CD4-positive, alpha-beta T cell (primary cell): ENCODE data around the gene PLXNA2. TPM values are rescaled to one million over a fixed set of nuclear protein-coding genes. Genes with fewer than 3 reads are reported as not detected.

Experiments used
- ATAC-seq: fragments of 200-7000 bp; cut with Tn5 transposase; one replicate; pipeline ENCODE4 v1.10.0; 2022; ENCODE audit warnings: mild to moderate bottlenecking; ENCODE audit not compliant: poor library complexity
- CTCF ChIA-PET: fragments of 350-600 bp; sonication (Branson Sonifier 250); formaldehyde crosslinking; loops from one replicate; lab custom pipeline; 2021; ENCODE audit warnings: antibody characterized with exemption, inconsistent platforms; lab: Charles Lee
- POLR2A ChIA-PET: fragments of 350-600 bp; sonication (Branson Sonifier 250); formaldehyde crosslinking; loops from one replicate; lab custom pipeline; 2021; ENCODE audit warnings: antibody characterized with exemption, inconsistent platforms; lab: Charles Lee
- DNase-seq, 14 experiments: peaks; one replicate each; pipeline ENCODE4 v3.0.0-alpha.2; 2013 to 2020; ENCODE audit warnings: mixed read lengths in 2 of 14
- H3K27ac ChIP-seq, 2 donors: one replicate each; pipeline versions ENCODE4 v1.5.1 to v1.7.0; 2013; ENCODE audit warnings: low read length in 2 of 2, low read depth in 1 of 2, mild to moderate bottlenecking in 1 of 2
- H3K27me3 ChIP-seq, 2 experiments: 1 replicate in 1 of 2; 2 replicates in 1 of 2; pipeline versions ENCODE4 v1.6.1 to v1.7.0; 2013; ENCODE audit warnings: low read length in 2 of 2, control low read depth in 1 of 2, mild to moderate bottlenecking in 1 of 2, moderate library complexity in 1 of 2; ENCODE audit not compliant: insufficient read depth in 2 of 2, control insufficient read depth in 1 of 2
- H3K36me3 ChIP-seq: one replicate; pipeline ENCODE4 v1.6.1; 2013; ENCODE audit warnings: low read length, control low read depth; ENCODE audit not compliant: insufficient read depth
- H3K4me1 ChIP-seq: one replicate; pipeline ENCODE4 v1.6.1; 2013; ENCODE audit warnings: low read length, control low read depth; ENCODE audit not compliant: insufficient read depth
- H3K4me3 ChIP-seq: one replicate; pipeline ENCODE4 v1.5.1; 2013; ENCODE audit warnings: mild to moderate bottlenecking, low read length, moderate library complexity
- H3K9me3 ChIP-seq, 2 experiments: 1 replicate in 1 of 2; 2 replicates in 1 of 2; pipeline versions ENCODE4 v1.6.1 to v1.7.0; 2013; ENCODE audit warnings: low read length in 2 of 2, mild to moderate bottlenecking in 2 of 2, control low read depth in 1 of 2, moderate library complexity in 1 of 2; ENCODE audit not compliant: control insufficient read depth in 1 of 2, insufficient read depth in 1 of 2
- H3K27ac Mint-ChIP-seq: one replicate; pipeline ENCODE4 v1.8.0; 2020; ENCODE audit warnings: mixed read lengths
- H3K27me3 Mint-ChIP-seq: one replicate; pipeline ENCODE4 v1.8.0; 2021; ENCODE audit warnings: mixed read lengths
- H3K36me3 Mint-ChIP-seq: one replicate; pipeline ENCODE4 v1.8.0; 2021; ENCODE audit warnings: low read depth, mixed read lengths
- H3K4me1 Mint-ChIP-seq: one replicate; pipeline ENCODE4 v1.8.0; 2021; ENCODE audit warnings: low read depth, mixed read lengths
- H3K4me3 Mint-ChIP-seq: one replicate; pipeline ENCODE4 v1.8.0; 2020; ENCODE audit warnings: mild to moderate bottlenecking, mixed read lengths
- H3K9me3 Mint-ChIP-seq: one replicate; pipeline ENCODE4 v1.8.0; 2020; ENCODE audit warnings: mixed read lengths
- CTCF ChIP-seq: fragments of 200-600 bp; IDR thresholded peaks from one replicate; pipeline ENCODE4 v1.8.0; 2022; ENCODE audit warnings: antibody characterized with exemption, mild to moderate bottlenecking
- intact Hi-C, 2 experiments: fragments of 100-400 bp; cut with DNase I in 1 of 2; cut with micrococcal nuclease in 1 of 2; formaldehyde crosslinking; loops; one replicate each; pipeline versions ENCODE4 v1.15.1 to v1.9.0; 2023 to 2025; cut with DNase I, micrococcal nuclease
- total RNA-seq, 174 experiments: library from RNA in 2 of 174; stranded (reverse) in 2 of 174; gene quantifications; one replicate each; pipeline ENCODE4 v1.2.3 and lab custom pipeline; 2021 to 2026

The PLXNA2 gene
- total RNA-seq, 2 experiments from 2014 or later, result 0.75 to 0.77 TPM

DNA sequence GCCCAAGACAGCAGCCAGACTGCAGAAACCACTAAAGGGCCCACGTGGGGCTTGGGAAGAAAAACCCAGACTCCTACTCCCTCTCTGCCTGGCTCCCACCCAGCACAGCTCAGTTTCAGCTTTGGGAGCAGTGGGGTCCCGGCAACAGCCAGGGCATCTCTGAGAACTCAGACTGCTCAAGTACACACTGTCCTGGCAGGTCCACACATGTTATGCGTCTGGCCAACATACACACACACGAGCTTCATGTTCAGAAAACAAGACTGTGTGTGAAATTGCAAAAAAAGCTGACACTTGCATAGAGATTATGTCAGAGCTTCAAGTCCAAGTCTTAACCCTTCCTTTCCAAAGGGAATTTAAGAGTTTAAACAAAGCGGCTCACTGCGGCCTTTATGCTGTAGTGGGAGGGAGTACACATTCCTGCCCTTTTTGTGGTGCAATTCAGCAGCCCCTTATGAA is 196.7 kb downstream of the PLXNA2 start:
- Mint-ChIP-seq H3K27me3 (peaks cover 9% of the 10 kb centered on the region), H3K4me3 (no peak overlapping the region), H3K36me3 (no peaks in the 10 kb centered on the region), H3K9me3 (no peaks in the 10 kb centered on the region), H3K4me1 (no peaks in the 10 kb centered on the region), H3K27ac (no peak overlapping the region)
- no peak overlapping the region for H3K4me3 ChIP-seq
- TF ChIP-seq CTCF, result no peak
- H3K9me3 ChIP-seq, result no peaks in the 10 kb centered on the region
- ATAC-seq, result no peak
- intact Hi-C loops, result no loop called here
- no peak overlapping the region for H3K27ac ChIP-seq
- H3K27me3 ChIP-seq, result peaks cover 0 to 2% of the 10 kb centered on the region in 2 experiments
- no peaks in the 10 kb centered on the region for H3K36me3 ChIP-seq
- H3K4me1 ChIP-seq, result no peaks in the 10 kb centered on the region
- ChIA-PET POLR2A (no interaction called here), CTCF (interaction anchor here (0.9 kb wide), 1 partner anchor 26 kb away, joined by 4 read pairs; no protein-coding TSS in a partner anchor)
- DNase-seq, result no peak

DNA sequence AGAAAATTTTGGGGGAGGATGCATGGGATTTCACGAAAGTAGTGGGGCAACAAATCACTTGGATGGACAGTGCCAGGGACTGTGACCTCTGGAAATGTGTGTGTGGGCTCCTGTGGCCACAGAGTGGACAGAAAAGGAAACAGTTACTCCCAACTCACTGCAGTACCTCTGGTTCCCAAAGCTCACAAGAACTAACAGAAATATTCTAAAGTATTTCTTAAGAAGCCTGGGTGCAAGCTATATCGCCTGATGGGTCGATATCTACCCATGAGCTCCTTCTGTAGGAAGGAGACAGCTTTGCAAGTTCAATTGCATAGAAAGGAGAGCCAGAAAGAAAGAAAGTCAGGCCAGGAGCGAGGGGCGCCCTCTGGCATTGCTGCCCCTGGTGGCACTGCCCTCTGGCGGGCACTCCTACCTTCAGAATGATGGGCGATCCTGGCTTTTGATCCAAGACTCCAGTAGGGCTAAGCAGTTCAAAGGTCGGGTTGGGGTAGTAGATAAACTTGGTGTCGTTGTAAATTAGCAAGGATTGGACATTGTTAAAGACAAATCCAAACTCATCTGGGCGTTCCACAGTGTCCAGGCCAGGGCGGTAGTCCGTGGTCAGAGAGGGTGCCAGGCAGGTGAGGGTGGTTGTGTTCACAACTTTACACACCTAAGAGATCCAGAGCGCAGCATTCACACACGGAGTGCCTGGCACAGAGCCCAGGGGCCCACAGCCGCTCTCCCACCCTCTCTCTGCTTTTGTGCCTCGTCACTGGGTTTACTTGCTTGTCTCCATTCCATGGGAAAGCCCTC is 198.5 kb downstream of the PLXNA2 start:
- Mint-ChIP-seq H3K9me3 (no peaks in the 10 kb centered on the region), H3K27ac (no peak overlapping the region), H3K4me1 (no peaks in the 10 kb centered on the region), H3K4me3 (no peak overlapping the region), H3K36me3 (no peaks in the 10 kb centered on the region), H3K27me3 (peaks cover 5% of the 10 kb centered on the region)
- Histone ChIP-seq H3K4me3 (no peak overlapping the region), H3K27me3 (peaks cover 0 to 2% of the 10 kb centered on the region in 2 experiments), H3K36me3 (no peaks in the 10 kb centered on the region), H3K9me3 (no peaks in the 10 kb centered on the region), H3K27ac (no peak overlapping the region), H3K4me1 (no peaks in the 10 kb centered on the region)
- intact Hi-C loops, result no loop called here
- no peak for TF ChIP-seq CTCF
- ChIA-PET CTCF (no interaction called here), POLR2A (no interaction called here)
- no peak for ATAC-seq
- no peak for DNase-seq

DNA sequence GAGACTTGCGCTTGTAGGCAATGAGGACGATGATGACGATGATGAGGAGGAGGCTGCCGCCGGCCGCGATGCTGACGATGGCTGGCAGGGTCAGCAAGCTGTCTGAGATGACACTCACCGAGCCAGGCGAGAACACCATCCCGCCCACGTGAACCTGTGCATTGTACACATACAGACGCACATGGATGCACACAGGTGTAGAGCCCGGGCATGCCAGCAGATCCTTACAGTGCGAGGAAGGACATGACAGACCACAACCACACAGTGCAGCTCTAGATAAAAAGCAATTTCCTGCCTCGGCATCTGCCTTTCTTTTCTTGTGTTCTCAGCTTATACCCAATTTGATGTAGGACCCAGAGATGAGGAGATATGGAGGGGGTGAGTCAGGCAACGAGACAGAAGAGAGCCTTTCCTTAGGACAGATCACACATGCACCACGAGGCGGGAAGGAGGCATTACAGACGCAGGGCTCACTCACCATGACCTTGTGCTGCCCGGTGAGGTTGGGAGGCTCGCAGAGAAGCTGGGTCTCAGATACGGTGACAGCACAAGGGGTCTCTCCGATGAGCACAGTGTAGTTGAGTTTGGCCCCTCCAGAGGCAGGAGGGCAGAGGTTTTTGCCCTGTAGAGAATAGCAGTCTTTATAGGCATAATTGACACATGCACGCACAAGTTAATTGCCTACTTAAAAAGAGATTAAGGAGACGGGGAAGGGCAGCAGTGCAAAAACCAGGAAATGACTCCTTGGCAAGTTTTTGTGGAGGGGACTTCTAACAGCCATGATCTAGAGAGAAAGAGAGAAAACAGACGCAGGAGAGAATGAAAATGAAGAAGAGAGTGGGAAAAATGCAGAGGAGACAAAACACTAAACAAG is 199.4 kb downstream of the PLXNA2 start:
- no peaks in the 10 kb centered on the region for H3K9me3 Mint-ChIP-seq
- CTCF ChIA-PET, result no interaction called here
- H3K27ac Mint-ChIP-seq, result no peak overlapping the region
- TF ChIP-seq CTCF, result no peak
- no peaks in the 10 kb centered on the region for H3K9me3 ChIP-seq
- H3K27me3 Mint-ChIP-seq, result peaks cover 5% of the 10 kb centered on the region
- H3K27ac ChIP-seq, result no peak overlapping the region
- no peak overlapping the region for H3K4me3 Mint-ChIP-seq
- H3K4me1 Mint-ChIP-seq, result no peaks in the 10 kb centered on the region
- H3K36me3 ChIP-seq, result no peaks in the 10 kb centered on the region
- ATAC-seq (no peak), DNase-seq (no peak)
- intact Hi-C loops, result no loop called here
- POLR2A ChIA-PET, result no interaction called here
- no peaks in the 10 kb centered on the region for H3K36me3 Mint-ChIP-seq
- H3K4me1 ChIP-seq, result no peaks in the 10 kb centered on the region
- peaks cover 0 to 2% of the 10 kb centered on the region in 2 experiments for H3K27me3 ChIP-seq
- H3K4me3 ChIP-seq, result no peak overlapping the region
